Measurements from ENCODE around the gene BRCA2. TPM values are rescaled to one million over a fixed set of nuclear protein-coding genes. Genes with fewer than 3 reads are reported as not detected.

Gene BRCA2
- total RNA-seq, 1 experiment from 2014 or later: 21.6 TPM

- no peak for ATAC-seq
Measured at GRCh38 chr13:32311188-32311897, 4.0 kb upstream of the BRCA2 start.

DNA sequence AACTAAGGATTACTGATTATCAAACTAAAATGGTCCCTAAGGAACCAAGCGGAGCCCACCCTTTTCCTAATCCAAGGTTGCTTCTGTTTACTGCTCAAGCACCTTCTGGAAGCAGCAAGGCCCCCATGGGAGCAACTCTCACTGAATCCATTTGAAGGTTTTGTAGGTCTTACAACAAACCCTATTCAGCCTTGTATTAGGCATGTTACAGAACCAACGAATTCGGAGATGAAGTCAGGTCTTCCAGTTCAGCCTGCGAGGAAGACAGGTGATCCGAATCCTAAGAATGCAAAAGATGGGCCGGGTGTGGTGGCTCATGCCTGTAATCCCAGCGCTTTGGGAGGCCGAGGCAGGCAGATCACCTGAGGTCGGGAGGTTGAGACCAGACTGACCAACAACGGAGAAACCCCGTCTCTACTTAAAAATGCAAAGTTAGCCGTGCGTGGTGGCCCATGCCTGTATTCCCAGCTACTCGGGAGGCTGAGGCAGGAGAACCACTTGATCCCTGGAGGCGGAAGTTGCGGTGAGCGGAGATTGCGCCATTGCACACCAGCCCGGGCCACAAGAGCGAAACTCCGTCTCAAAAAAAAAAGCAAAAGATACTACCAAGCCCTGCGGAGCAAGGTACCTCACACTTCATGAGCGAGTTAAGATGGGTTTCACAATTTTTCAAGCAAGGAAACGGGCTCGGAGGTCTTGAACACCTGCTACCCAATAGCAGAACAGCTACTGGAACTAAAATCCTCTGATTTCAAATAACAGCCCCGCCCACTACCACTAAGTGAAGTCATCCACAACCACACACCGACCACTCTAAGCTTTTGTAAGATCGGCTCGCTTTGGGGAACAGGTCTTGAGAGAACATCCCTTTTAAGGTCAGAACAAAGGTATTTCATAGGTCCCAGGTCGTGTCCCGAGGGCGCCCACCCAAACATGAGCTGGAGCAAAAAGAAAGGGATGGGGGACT is 754 bp upstream of the BRCA2 start:
- H3K27ac Mint-ChIP-seq: peak overlapping the region; percentile 97
- H3K9me3 Mint-ChIP-seq: no peaks in the 10 kb centered on the region
- ChIA-PET POLR2A (interaction anchor here (0.6 to 2.2 kb wide), 9 partner anchors 30 to 406 kb away, joined by 3 to 13 read pairs (median 3); partner anchors contain the start of genes FRY and N4BP2L1), CTCF (interaction anchor here (0.6 to 1.9 kb wide), 6 partner anchors 47 to 813 kb away, joined by 3 to 13 read pairs (median 5); no protein-coding TSS in a partner anchor)
- peak overlapping the region; percentile 87 for H3K4me3 Mint-ChIP-seq
- peaks cover 12% of the 10 kb centered on the region for H3K4me1 Mint-ChIP-seq
- DNase-seq (ENCODE audit: low spot score): no peak
- ATAC-seq: peak; percentile 40
- H3K27me3 Mint-ChIP-seq (ENCODE audit: low read depth): no peaks in the 10 kb centered on the region; the same call in 1 of the 2 replicates
- TF ChIP-seq GTF2I (CRISPR knock-in tag; conservative IDR thresholded peaks at IDR 0.05) (no peak), JAZF1 (CRISPR knock-in tag; IDR thresholded peaks at IDR 0.05) (no peak), CREM (CRISPR knock-in tag; IDR thresholded peaks at IDR 0.05) (no peak), ZNF532 (CRISPR knock-in tag; IDR thresholded peaks at IDR 0.05; ENCODE audit: borderline replicate concordance) (no peak), FOXJ3 (CRISPR knock-in tag; IDR thresholded peaks at IDR 0.05; ENCODE audit: borderline replicate concordance) (no peak), CREB1 (CRISPR knock-in tag; IDR thresholded peaks at IDR 0.05) (no peak)
- H3K36me3 Mint-ChIP-seq: peaks cover 9% of the 10 kb centered on the region

More at GRCh38 chr13:32311188-32311897, 4.0 kb upstream of the BRCA2 start:
- DNase-seq (ENCODE audit: low spot score): no peak
- Mint-ChIP-seq H3K27me3 (ENCODE audit: low read depth) (no peaks in the 10 kb centered on the region; the same call in 1 of the 2 replicates), H3K4me1 (peaks cover 12% of the 10 kb centered on the region), H3K4me3 (no peak overlapping the region), H3K9me3 (no peaks in the 10 kb centered on the region), H3K36me3 (no peaks in the 10 kb centered on the region), H3K27ac (no peak overlapping the region)
- ChIA-PET POLR2A (no interaction called here), CTCF (interaction anchor here (1.2 kb wide), 1 partner anchor 66 kb away, joined by 3 read pairs; no protein-coding TSS in a partner anchor)
- no peak for TF ChIP-seq NR2C2 (CRISPR knock-in tag; IDR thresholded peaks at IDR 0.05)

DNA sequence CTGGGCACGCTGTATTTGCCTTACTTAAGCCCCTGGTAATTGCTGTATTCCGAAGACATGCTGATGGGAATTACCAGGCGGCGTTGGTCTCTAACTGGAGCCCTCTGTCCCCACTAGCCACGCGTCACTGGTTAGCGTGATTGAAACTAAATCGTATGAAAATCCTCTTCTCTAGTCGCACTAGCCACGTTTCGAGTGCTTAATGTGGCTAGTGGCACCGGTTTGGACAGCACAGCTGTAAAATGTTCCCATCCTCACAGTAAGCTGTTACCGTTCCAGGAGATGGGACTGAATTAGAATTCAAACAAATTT is 676 bp downstream of the BRCA2 start:
- ATAC-seq: peak; percentile 10
- Mint-ChIP-seq H3K9me3 (no peaks in the 10 kb centered on the region), H3K27ac (peak overlapping the region; percentile 97), H3K4me3 (peak overlapping the region; percentile 87), H3K27me3 (ENCODE audit: low read depth) (no peaks in the 10 kb centered on the region; the same call in 1 of the 2 replicates), H3K36me3 (peaks cover 11% of the 10 kb centered on the region), H3K4me1 (peaks cover 12% of the 10 kb centered on the region)
- CTCF ChIA-PET: interaction anchor here (0.6 to 1.9 kb wide), 3 partner anchors 48 to 406 kb away, joined by 4 to 13 read pairs (median 9); no protein-coding TSS in a partner anchor
- POLR2A ChIA-PET: interaction anchor here (0.6 to 2.2 kb wide), 5 partner anchors 11 to 406 kb away, joined by 3 to 13 read pairs (median 3); partner anchors contain the start of genes FRY and N4BP2L1
- no peak for DNase-seq (ENCODE audit: low spot score)
- no peak for TF ChIP-seq NR1H2 (CRISPR knock-in tag; IDR thresholded peaks at IDR 0.05)
- TF ChIP-seq NFYB (CRISPR knock-in tag; conservative IDR thresholded peaks at IDR 0.05; ENCODE audit: low read depth): no peak
- no peak for TF ChIP-seq ATF3 (CRISPR knock-in tag; conservative IDR thresholded peaks at IDR 0.05)
- TF ChIP-seq CBFB (CRISPR knock-in tag; IDR thresholded peaks at IDR 0.05; ENCODE audit: low read depth): no peak
- no peak for TF ChIP-seq ZNF512 (CRISPR knock-in tag; IDR thresholded peaks at IDR 0.05; ENCODE audit: borderline replicate concordance)
- TF ChIP-seq, protein P1, sequence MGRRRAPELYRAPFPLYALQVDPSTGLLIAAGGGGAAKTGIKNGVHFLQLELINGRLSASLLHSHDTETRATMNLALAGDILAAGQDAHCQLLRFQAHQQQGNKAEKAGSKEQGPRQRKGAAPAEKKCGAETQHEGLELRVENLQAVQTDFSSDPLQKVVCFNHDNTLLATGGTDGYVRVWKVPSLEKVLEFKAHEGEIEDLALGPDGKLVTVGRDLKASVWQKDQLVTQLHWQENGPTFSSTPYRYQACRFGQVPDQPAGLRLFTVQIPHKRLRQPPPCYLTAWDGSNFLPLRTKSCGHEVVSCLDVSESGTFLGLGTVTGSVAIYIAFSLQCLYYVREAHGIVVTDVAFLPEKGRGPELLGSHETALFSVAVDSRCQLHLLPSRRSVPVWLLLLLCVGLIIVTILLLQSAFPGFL (CRISPR knock-in tag; IDR thresholded peaks at IDR 0.05; ENCODE audit: borderline replicate concordance): no peak
- TF ChIP-seq ZNF263 (CRISPR knock-in tag; IDR thresholded peaks at IDR 0.05; ENCODE audit: low read depth): no peak
- no peak for TF ChIP-seq MXD4 (CRISPR knock-in tag; IDR thresholded peaks at IDR 0.05; ENCODE audit: borderline replicate concordance)
- no peak for TF ChIP-seq HMGA2 (CRISPR knock-in tag; IDR thresholded peaks at IDR 0.05)
- TF ChIP-seq ZNF317 (CRISPR knock-in tag; IDR thresholded peaks at IDR 0.05; ENCODE audit: borderline replicate concordance, low read depth): no peak
- no peak for TF ChIP-seq CDX4 (CRISPR knock-in tag; IDR thresholded peaks at IDR 0.05; ENCODE audit: borderline replicate concordance)
- TF ChIP-seq USF2 (CRISPR knock-in tag; IDR thresholded peaks at IDR 0.05): no peak
- no peak for TF ChIP-seq GRHL2 (CRISPR knock-in tag; IDR thresholded peaks at IDR 0.05; ENCODE audit: insufficient replicate concordance, severe bottlenecking)

All from WTC11 (cell line).